Muscle of arm (tissue), 12 donors: ENCODE data around the gene EXOC6B. TPM values are rescaled to one million over a fixed set of nuclear protein-coding genes. Genes with fewer than 3 reads are reported as not detected.

Experiments
- DNase-seq: peaks from one replicate; pipeline ENCODE4 v3.0.0-alpha.2; 2013
- polyA plus RNA-seq, 12 donors: library from polyadenylated mRNA; unstranded; fragments of 120-200 nt; gene quantifications; one replicate each; pipeline ENCODE4 v1.2.1, GENCODE V29; 2013; ENCODE audit not compliant: insufficient read length in 12 of 12

The EXOC6B gene
- polyA plus RNA-seq, 12 donors, result 7.4 to 22.0 (median 12.3) TPM; not detected in 1

DNA sequence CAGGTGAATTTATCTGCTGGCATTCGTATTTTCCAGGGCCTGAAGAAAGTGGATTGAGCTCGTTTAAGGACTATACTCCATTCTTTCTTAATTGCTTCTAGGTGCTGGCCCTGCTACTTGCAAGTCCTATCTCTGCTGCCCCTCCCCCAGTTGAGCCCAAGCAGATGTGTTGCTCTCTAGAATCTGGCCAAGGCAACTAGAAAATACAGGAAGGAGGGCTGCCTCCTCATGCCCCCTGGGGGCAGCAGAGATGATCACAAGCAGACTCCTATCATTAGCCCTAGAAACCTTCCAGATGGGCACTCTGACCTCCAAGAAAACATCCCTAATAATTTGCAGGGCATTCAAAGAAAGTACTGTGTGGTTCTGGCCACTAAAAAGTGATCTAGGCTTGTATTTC, 605.7 kb downstream of the EXOC6B start:
- DNase-seq, result no peak

DNA sequence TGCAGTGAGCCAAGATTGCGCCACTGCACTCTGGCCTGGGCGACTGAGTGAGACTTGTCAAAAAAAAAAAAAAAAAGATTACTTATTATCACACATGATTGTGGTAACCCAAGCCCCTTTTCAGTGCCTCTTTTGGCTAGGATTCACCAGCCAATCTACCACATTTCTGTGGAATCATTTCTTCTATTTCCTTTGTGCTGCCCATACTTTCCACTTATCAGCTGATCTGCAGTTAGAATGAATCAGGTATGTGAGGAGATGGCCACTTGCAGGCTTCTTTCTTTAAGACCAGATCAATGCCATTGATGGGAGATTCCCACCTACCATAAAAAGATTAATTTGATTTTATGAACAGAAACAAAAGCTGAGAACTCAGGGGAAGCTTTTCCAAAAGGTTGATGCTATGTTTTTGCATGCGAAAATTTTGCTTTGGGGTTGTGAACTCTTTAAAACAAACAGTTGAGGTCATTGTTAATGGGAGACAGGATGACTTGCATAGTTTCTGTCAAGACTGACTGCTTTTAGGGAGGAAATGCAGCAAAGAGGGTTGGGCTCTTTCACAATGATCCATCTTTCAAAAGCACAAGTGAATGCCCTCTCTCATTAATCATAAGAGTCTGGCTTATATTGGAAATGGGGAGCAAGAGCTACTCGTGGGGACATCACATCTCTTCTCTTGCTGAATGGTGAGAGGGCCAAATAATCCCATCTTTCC, 611.2 kb downstream of the EXOC6B start:
- no peak for DNase-seq

GRCh38 chr2:72212486-72212855, 613.4 kb downstream of the EXOC6B start:
- no peak for DNase-seq

DNA sequence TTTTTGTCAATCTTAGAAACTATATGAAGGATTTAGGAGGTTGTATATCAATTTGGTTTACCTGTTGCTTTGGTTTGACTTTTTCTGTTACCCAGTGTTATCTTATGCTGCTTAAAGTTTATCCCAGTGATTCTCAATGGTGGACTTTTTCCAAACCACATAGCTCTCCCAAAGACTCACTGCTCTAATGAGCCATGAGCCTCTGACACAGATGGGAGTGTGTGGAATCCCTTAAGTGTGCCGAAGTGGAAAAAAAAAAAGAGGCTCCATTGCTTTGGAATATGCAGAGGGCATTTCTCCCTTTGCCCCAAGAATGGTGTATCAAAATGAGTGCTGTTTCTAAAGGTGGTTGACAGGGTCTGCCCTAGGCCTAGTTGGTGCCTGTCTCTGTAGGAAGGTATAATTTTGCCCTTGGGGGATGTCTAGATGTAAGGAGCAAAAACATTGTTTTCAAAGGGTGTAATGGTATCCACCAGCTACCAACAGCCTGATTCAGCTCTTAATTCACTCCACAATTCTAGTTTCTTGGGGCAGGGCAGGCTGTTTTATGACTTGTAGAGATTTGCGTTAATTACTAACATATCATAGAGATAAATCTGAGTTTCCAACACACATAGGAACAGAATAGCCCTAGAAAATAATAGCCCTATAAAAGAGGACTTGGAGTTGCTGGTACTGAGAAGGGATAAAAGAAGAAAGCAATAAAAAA, 613.9 kb downstream of the EXOC6B start:
- no peak for DNase-seq

GRCh38 chr2:72211350-72211749, 614.5 kb downstream of the EXOC6B start:
- no peak for DNase-seq

GRCh38 chr2:72210470-72210869, 615.4 kb downstream of the EXOC6B start:
- no peak for DNase-seq

GRCh38 chr2:72208225-72208624, 617.6 kb downstream of the EXOC6B start:
- DNase-seq, result no peak

DNA sequence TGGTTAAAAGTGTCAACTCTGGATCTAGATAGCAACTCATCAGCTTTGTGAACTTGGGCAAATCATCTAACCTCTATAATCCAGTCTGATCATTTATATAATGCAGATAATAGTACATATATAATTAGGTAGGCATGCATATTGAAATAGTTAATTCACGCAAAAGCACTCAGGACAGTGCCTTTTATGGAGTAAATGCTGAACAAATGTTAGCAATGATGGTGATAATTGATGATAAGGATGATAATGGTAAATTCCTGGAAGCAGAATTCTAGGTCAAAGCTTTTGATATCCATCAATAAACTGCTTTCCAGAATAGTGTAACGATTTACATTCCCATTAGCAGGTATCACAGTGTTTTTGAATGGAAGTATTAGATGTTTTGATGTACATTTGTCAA, 618.5 kb downstream of the EXOC6B start:
- DNase-seq, result no peak

- peak; percentile 27 for DNase-seq
Observed at GRCh38 chr2:72205504-72205881, 620.3 kb downstream of the EXOC6B start.

DNA sequence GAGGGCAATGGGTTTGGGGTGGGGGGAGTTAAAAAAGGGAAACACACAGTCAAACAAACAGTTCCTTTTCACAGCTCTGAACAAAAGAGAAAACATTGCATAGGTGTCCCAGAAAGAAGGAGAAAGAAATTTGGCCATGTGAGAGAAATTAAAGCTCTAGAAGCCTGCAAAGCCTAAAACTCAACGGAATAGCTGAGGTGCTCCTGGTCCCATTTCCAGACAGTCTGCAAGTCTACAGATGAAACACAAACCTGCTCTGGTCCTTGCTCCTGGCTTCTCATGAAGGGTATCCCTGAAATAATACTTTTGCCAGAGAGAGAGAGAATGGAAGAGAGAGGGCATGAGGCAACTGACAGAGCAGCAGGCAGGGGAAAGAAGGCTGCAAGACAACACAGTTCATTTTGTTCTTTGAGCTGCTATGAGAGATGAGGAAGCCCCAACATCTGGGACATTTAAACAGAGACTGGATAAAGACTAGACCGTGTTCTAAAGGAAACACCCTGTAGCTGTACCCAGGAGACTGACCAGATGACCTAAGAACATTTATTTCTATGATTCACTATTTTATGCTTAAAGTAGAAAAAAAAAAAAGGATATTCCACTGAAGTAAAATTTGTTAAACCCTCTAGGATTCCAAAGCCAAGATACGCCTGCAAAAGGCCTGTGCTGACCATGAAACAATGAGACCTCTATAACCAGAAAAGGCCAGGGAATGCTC, 620.9 kb downstream of the EXOC6B start:
- peak; percentile 60 for DNase-seq

GRCh38 chr2:72204156-72204785, 621.6 kb downstream of the EXOC6B start:
- peak; percentile 56 for DNase-seq

- no peak for DNase-seq
Observed at GRCh38 chr2:72198532-72199241, 627.1 kb downstream of the EXOC6B start.

DNA sequence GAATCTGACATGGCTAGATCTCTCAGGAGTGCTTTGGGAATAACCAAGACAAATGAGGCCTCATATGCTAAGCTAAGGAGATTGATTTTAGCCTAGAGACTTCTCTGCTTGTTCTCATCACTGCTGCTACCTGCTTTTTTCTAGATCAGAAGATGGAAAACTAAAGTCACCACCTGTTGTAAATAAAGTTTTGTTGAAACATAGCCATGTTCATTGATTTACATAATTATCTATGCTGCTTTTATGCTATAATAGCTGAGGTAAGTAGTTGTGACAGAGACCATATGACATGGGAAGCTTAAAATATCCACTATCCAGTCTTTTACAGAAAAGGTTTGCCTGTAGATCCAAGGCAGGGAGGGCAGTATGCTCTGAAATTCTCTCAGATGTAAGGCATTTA, 632.1 kb downstream of the EXOC6B start:
- DNase-seq, result no peak

DNA sequence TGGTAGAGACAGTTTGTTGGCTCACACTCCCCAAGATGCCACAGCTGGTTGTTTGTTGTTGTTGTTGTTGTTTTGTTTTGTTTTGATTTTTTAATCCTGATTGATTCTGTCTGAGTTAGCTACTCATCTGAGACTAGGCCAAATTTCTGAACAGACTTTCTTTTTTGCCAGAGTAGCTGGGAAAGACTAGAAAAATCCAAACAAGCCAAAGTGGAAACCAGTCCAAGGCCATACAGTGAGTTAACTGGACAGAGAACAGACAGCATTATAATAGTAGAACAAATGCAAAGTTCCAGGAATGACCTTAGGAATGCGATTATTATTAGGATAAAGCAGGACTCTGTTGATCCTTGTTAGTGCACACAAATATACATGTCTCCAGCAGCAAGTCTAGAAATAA, 634.4 kb downstream of the EXOC6B start:
- peak; percentile 39 for DNase-seq

DNA sequence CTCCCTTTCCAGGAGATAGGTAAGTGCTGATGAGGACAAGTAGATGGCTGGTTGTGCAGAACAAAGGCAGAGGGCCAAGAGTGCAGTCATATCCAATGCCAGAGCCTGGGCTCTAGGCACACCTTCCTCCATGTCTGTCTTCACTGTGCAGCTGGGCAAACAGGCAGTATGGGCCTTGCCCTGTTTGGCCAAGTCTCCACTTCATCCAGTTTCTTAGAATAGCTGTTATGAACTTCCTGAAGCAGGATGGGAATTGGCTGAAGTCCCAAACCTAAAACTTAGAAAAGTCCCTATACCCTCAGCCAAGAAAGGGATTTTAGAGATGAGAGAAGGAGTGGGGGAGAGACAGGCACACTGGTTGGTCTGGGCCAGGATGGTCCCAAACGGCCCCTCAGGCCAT, 640.6 kb downstream of the EXOC6B start:
- no peak for DNase-seq

- DNase-seq, result no peak
Observed at GRCh38 chr2:72183466-72183865, 642.4 kb downstream of the EXOC6B start.

GRCh38 chr2:72183016-72183415, 642.8 kb downstream of the EXOC6B start:
- no peak for DNase-seq

DNA sequence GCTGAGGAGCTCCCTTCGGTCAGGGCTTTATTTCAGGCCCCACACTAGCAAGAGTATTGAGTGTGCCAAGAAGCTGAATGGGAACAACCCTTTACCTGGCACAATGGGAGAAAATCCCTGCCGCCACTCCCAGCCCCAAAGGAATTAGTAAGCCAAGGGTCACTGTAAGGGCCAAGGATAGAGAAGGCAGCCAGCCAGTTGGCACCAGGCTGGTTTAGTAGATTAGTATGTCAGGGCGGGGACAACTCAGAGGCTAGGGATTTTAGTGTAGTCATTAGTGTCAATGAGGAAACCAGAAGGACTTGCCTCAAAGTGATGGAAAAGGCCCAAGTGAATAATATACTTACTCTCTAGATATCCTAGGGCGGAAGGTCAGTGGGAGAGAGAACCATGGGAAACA, 643.3 kb downstream of the EXOC6B start:
- DNase-seq, result no peak

DNA sequence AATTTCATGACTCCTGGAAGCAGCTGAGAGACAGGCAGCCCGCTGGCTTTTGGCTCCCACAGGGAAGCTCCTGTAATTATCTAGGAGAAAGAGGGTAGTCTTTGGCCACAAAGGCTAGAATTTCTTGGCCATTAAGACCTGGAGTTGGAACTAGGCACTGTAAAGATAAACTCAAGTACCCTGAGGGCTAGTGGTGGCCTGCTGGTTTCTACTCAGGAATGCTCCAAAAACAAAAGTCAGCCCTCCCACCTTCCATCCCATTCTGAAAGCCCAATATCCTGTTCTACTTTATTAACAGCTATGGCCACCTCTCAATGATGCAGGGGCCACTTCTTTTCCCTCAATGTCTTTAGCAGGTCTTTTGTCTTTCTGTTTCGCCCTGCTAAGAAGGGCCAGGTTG, 644.2 kb downstream of the EXOC6B start:
- no peak for DNase-seq

DNA sequence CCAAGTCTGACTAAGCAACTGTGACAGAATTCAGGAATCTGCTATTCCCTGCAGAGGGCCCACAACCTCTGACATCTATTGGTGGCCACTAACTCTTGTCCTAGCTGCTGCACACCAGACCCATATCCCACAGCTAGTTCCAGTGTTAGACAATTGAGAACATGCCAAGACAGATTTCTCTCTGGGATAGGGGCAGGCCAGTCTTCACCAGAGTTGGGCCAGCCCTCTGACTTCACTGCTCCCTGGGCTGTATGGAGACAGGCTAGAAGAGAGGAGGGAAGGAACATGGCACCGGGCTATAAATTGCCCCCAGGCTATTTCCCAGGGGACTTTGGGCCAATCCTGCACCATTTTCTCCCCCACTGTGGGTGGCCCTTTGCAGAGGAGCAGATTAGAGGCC, 645.5 kb downstream of the EXOC6B start:
- no peak for DNase-seq

GRCh38 chr2:72178551-72178950, 647.3 kb downstream of the EXOC6B start:
- no peak for DNase-seq

GRCh38 chr2:72176281-72176680, 649.6 kb downstream of the EXOC6B start:
- no peak for DNase-seq
